GM23338 (cell line): ENCODE data around the gene FLOT1. TPM values are rescaled to one million over a fixed set of nuclear protein-coding genes. Genes with fewer than 3 reads are reported as not detected.

Experiments used
- ATAC-seq: fragments of 200-7000 bp; cut with Tn5 transposase; 3 replicates; pipeline ENCODE4 v1.9.1; 2020
- DNase-seq: peaks from one replicate; pipeline ENCODE4 v3.0.0-alpha.2; 2015; ENCODE audit warnings: low spot score
- H2AFZ ChIP-seq: fragments of 200-600 bp; sonication (generic); 2 replicates; pipeline ENCODE4 v1.8.0; 2016; ENCODE audit warnings: antibody characterized with exemption, mild to moderate bottlenecking, moderate library complexity
- H3F3A ChIP-seq: fragments of 200-600 bp; sonication (generic); replicated peaks from 2 replicates; pipeline ENCODE4 v1.8.0; 2017; ENCODE audit warnings: antibody characterized with exemption, mixed run types, low read depth
- H3K27ac ChIP-seq: fragments of 200-600 bp; sonication (generic); 2 replicates; pipeline ENCODE4 v1.6.1; 2016; ENCODE audit warnings: low read depth
- H3K27me3 ChIP-seq: fragments of 200-600 bp; sonication (generic); 2 replicates; pipeline ENCODE4 v1.8.0; 2016; ENCODE audit warnings: mild to moderate bottlenecking, mixed run types, moderate library complexity; ENCODE audit not compliant: insufficient read depth
- H3K36me3 ChIP-seq: fragments of 200-600 bp; sonication (generic); 2 replicates; pipeline ENCODE4 v1.8.0; 2016; ENCODE audit warnings: mild to moderate bottlenecking; ENCODE audit not compliant: insufficient read depth
- H3K4me1 ChIP-seq: fragments of 200-600 bp; sonication (generic); 2 replicates; pipeline ENCODE4 v1.8.0; 2016; ENCODE audit warnings: mild to moderate bottlenecking, moderate library complexity; ENCODE audit not compliant: insufficient read depth
- H3K4me2 ChIP-seq: fragments of 200-600 bp; sonication (generic); 2 replicates; pipeline ENCODE4 v1.7.1; 2017; ENCODE audit warnings: mixed run types
- H3K4me3 ChIP-seq: fragments of 200-600 bp; sonication (generic); 2 replicates; pipeline ENCODE4 v1.6.1; 2016; ENCODE audit warnings: mixed run types
- H3K79me2 ChIP-seq: fragments of 200-600 bp; sonication (generic); replicated peaks from 2 replicates; pipeline ENCODE4 v1.8.0; 2017; ENCODE audit warnings: mild to moderate bottlenecking; ENCODE audit not compliant: insufficient read depth
- H3K9me2 ChIP-seq: fragments of 200-600 bp; sonication (generic); 2 replicates; pipeline ENCODE4 v1.8.0; 2017; ENCODE audit not compliant: insufficient read depth
- H4K20me1 ChIP-seq: fragments of 200-600 bp; sonication (generic); replicated peaks from 2 replicates; pipeline ENCODE4 v1.8.0; 2017; ENCODE audit warnings: mild to moderate bottlenecking; ENCODE audit not compliant: insufficient read depth
- H3K27ac Mint-ChIP-seq: 2 replicates; pipeline ENCODE4 v1.8.0; 2020; ENCODE audit warnings: inconsistent platforms, mild to moderate bottlenecking, moderate library complexity, mixed read lengths
- H3K27me3 Mint-ChIP-seq: 3 replicates; pipeline ENCODE4 v1.8.0; 2022; ENCODE audit warnings: low read depth, mild to moderate bottlenecking, moderate library complexity, mixed read lengths, inconsistent platforms; ENCODE audit not compliant: insufficient read depth, poor library complexity
- H3K36me3 Mint-ChIP-seq: 3 replicates; pipeline ENCODE4 v1.8.0; 2021; ENCODE audit warnings: low read depth, mild to moderate bottlenecking, inconsistent platforms, moderate library complexity, mixed read lengths
- H3K4me1 Mint-ChIP-seq: 3 replicates; pipeline ENCODE4 v1.8.0; 2020; ENCODE audit warnings: mild to moderate bottlenecking, inconsistent platforms, mixed read lengths
- H3K4me3 Mint-ChIP-seq: 3 replicates; pipeline ENCODE4 v1.8.0; 2021; ENCODE audit warnings: moderate library complexity, mild to moderate bottlenecking, inconsistent platforms, mixed read lengths
- H3K9me3 Mint-ChIP-seq: 3 replicates; pipeline ENCODE4 v1.8.0; 2020; ENCODE audit warnings: moderate library complexity, mild to moderate bottlenecking, inconsistent platforms, mixed read lengths
- CREB1 ChIP-seq: fragments of 250-450 bp; sonication (Bioruptor Pico); IDR thresholded peaks from 2 replicates; pipeline ENCODE4 v1.5.0; 2020; ENCODE audit warnings: low read depth, mild to moderate bottlenecking, moderate library complexity
- CTCF ChIP-seq, 2 experiments: fragments of 200-600 bp in 1 of 2; sonication (generic) in 1 of 2; conservative IDR thresholded peaks; 2 replicates each; pipeline versions ENCODE4 v1.5.1 to v1.6.1; 2016 to 2017; ENCODE audit warnings: antibody characterized with exemption in 2 of 2, low read depth in 2 of 2, mild to moderate bottlenecking in 2 of 2, moderate library complexity in 1 of 2
- EZH2 ChIP-seq: fragments of 200-600 bp; sonication (generic); IDR thresholded peaks from one replicate; pipeline ENCODE4 v1.8.0; 2017; ENCODE audit warnings: antibody characterized with exemption, mild to moderate bottlenecking, low read depth; ENCODE audit not compliant: unreplicated experiment
- EZH2phosphoT487 ChIP-seq: fragments of 200-600 bp; sonication (generic); IDR thresholded peaks from one replicate; pipeline ENCODE4 v1.8.1; 2018; ENCODE audit warnings: antibody characterized with exemption; ENCODE audit not compliant: unreplicated experiment
- JUNB ChIP-seq: IDR thresholded peaks from one replicate; pipeline ENCODE4 v1.6.1; 2016; ENCODE audit warnings: antibody characterized with exemption; ENCODE audit not compliant: unreplicated experiment
- NANOG ChIP-seq: IDR thresholded peaks from 2 replicates; pipeline ENCODE4 v1.6.1; 2016; ENCODE audit warnings: antibody characterized with exemption, borderline replicate concordance
- POLR2AphosphoS5 ChIP-seq: IDR thresholded peaks from 2 replicates; pipeline ENCODE4 v1.6.1; 2016; ENCODE audit warnings: antibody characterized with exemption, low read depth
- STAT1 ChIP-seq: IDR thresholded peaks from one replicate; pipeline ENCODE4 v1.6.1; 2016; ENCODE audit warnings: antibody characterized with exemption; ENCODE audit not compliant: unreplicated experiment
- ZNF114 ChIP-seq: fragments of 250-450 bp; sonication (Bioruptor Pico); IDR thresholded peaks from 2 replicates; pipeline ENCODE4 v1.5.0; 2020; ENCODE audit warnings: mild to moderate bottlenecking, moderate library complexity
- ZNF331 ChIP-seq: fragments of 250-450 bp; sonication (Bioruptor Pico); IDR thresholded peaks from 2 replicates; pipeline ENCODE4 v1.5.0; 2020; ENCODE audit warnings: low read depth, mild to moderate bottlenecking, moderate library complexity
- polyA plus RNA-seq: library from polyadenylated mRNA; unstranded; fragments of >200 nt; fragmentation: Nextera tagmentation; extraction: Ambion mirVana; gene quantifications from 2 replicates; pipeline ENCODE4 v1.2.1, GENCODE V29; 2016
- total RNA-seq: library from RNA; depleted of rRNA; stranded (reverse); fragments of >200 nt; shearing (Covaris generic); gene quantifications from 2 replicates; pipeline ENCODE4 v1.2.3, GENCODE V29; 2014
- TF ChIP-seq, protein P1 (sequence below): fragments of 250-450 bp; sonication (Bioruptor Pico); IDR thresholded peaks from 2 replicates; pipeline ENCODE4 v1.5.0; 2020; ENCODE audit warnings: mild to moderate bottlenecking, moderate library complexity
- TF ChIP-seq, protein P2 (sequence below): IDR thresholded peaks from 2 replicates; pipeline ENCODE4 v1.6.1; 2016; ENCODE audit warnings: antibody characterized with exemption
- TF ChIP-seq, protein P3 (sequence below): IDR thresholded peaks from one replicate; pipeline ENCODE4 v1.6.1; 2018; ENCODE audit warnings: antibody characterized with exemption; ENCODE audit not compliant: unreplicated experiment

The FLOT1 gene
- total and polyA plus RNA-seq, 2 experiments from 2014 or later = 72.2 to 94.5 TPM

DNA sequence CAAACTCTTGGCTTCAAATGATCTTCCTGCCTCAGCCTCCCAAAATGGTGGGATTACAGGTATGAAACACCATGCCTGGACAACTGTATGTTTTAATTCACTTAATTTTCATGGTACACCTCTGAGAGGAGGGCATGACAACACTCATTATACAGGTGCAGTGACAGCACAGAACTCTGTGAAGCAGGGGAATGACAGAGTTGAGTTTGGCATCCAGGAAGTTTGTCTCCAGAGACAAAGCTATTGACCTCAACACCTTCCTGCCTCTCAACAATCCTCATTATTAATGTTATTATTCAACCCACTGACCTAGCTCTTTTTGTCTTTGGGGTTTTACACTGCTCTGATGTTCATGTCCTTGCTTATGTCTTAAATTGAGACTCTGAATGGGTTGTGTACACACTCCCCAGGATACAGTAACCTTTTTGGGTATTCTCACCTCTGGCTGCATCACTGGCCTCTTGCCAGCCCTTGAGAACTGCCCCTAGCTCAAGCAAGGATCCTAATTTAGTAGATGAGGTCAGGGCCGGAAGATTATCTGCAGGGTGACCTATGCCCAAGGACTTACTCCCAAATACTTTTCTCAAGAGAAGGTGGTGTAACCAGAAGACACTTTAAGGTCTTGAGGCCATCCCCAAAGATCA, 14.9 kb upstream of the FLOT1 start:
- H4K20me1 ChIP-seq = no peaks in the 10 kb centered on the region; the same call in 1 of the 2 replicates
- no peak overlapping the region for H3K27ac ChIP-seq
- H3K4me1 ChIP-seq = no peaks in the 10 kb centered on the region
- peaks cover 8% of the 10 kb centered on the region; the same call in 2 of the 3 replicates for H3K4me1 Mint-ChIP-seq
- no peak for TF ChIP-seq CTCF (conservative IDR thresholded peaks at IDR 0.05; ENCODE audit: low read depth in 2 of 2)
- no peak for TF ChIP-seq EZH2phosphoT487
- no peak for TF ChIP-seq STAT1
- TF ChIP-seq, protein P1, sequence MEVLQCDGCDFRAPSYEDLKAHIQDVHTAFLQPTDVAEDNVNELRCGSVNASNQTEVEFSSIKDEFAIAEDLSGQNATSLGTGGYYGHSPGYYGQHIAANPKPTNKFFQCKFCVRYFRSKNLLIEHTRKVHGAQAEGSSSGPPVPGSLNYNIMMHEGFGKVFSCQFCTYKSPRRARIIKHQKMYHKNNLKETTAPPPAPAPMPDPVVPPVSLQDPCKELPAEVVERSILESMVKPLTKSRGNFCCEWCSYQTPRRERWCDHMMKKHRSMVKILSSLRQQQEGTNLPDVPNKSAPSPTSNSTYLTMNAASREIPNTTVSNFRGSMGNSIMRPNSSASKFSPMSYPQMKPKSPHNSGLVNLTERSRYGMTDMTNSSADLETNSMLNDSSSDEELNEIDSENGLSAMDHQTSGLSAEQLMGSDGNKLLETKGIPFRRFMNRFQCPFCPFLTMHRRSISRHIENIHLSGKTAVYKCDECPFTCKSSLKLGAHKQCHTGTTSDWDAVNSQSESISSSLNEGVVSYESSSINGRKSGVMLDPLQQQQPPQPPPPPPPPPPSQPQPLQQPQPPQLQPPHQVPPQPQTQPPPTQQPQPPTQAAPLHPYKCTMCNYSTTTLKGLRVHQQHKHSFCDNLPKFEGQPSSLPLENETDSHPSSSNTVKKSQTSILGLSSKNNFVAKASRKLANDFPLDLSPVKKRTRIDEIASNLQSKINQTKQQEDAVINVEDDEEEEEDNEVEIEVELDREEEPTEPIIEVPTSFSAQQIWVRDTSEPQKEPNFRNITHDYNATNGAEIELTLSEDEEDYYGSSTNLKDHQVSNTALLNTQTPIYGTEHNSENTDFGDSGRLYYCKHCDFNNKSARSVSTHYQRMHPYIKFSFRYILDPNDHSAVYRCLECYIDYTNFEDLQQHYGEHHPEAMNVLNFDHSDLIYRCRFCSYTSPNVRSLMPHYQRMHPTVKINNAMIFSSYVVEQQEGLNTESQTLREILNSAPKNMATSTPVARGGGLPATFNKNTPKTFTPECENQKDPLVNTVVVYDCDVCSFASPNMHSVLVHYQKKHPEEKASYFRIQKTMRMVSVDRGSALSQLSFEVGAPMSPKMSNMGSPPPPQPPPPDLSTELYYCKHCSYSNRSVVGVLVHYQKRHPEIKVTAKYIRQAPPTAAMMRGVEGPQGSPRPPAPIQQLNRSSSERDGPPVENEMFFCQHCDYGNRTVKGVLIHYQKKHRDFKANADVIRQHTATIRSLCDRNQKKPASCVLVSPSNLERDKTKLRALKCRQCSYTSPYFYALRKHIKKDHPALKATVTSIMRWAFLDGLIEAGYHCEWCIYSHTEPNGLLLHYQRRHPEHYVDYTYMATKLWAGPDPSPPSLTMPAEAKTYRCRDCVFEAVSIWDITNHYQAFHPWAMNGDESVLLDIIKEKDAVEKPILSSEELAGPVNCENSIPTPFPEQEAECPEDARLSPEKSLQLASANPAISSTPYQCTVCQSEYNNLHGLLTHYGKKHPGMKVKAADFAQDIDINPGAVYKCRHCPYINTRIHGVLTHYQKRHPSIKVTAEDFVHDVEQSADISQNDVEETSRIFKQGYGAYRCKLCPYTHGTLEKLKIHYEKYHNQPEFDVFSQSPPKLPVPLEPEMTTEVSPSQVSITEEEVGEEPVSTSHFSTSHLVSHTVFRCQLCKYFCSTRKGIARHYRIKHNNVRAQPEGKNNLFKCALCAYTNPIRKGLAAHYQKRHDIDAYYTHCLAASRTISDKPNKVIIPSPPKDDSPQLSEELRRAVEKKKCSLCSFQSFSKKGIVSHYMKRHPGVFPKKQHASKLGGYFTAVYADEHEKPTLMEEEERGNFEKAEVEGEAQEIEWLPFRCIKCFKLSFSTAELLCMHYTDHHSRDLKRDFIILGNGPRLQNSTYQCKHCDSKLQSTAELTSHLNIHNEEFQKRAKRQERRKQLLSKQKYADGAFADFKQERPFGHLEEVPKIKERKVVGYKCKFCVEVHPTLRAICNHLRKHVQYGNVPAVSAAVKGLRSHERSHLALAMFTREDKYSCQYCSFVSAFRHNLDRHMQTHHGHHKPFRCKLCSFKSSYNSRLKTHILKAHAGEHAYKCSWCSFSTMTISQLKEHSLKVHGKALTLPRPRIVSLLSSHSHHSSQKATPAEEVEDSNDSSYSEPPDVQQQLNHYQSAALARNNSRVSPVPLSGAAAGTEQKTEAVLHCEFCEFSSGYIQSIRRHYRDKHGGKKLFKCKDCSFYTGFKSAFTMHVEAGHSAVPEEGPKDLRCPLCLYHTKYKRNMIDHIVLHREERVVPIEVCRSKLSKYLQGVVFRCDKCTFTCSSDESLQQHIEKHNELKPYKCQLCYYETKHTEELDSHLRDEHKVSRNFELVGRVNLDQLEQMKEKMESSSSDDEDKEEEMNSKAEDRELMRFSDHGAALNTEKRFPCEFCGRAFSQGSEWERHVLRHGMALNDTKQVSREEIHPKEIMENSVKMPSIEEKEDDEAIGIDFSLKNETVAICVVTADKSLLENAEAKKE = no peak
- TF ChIP-seq, protein P2, sequence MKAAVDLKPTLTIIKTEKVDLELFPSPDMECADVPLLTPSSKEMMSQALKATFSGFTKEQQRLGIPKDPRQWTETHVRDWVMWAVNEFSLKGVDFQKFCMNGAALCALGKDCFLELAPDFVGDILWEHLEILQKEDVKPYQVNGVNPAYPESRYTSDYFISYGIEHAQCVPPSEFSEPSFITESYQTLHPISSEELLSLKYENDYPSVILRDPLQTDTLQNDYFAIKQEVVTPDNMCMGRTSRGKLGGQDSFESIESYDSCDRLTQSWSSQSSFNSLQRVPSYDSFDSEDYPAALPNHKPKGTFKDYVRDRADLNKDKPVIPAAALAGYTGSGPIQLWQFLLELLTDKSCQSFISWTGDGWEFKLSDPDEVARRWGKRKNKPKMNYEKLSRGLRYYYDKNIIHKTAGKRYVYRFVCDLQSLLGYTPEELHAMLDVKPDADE = no peak
- no peak for TF ChIP-seq EZH2
- TF ChIP-seq CREB1 (CRISPR knock-in tag) = no peak
- TF ChIP-seq NANOG = no peak
- no peak for TF ChIP-seq POLR2AphosphoS5
- no peak for TF ChIP-seq JUNB
- TF ChIP-seq ZNF114 (CRISPR knock-in tag) = no peak
- no peak for TF ChIP-seq ZNF331
- TF ChIP-seq, protein P3, sequence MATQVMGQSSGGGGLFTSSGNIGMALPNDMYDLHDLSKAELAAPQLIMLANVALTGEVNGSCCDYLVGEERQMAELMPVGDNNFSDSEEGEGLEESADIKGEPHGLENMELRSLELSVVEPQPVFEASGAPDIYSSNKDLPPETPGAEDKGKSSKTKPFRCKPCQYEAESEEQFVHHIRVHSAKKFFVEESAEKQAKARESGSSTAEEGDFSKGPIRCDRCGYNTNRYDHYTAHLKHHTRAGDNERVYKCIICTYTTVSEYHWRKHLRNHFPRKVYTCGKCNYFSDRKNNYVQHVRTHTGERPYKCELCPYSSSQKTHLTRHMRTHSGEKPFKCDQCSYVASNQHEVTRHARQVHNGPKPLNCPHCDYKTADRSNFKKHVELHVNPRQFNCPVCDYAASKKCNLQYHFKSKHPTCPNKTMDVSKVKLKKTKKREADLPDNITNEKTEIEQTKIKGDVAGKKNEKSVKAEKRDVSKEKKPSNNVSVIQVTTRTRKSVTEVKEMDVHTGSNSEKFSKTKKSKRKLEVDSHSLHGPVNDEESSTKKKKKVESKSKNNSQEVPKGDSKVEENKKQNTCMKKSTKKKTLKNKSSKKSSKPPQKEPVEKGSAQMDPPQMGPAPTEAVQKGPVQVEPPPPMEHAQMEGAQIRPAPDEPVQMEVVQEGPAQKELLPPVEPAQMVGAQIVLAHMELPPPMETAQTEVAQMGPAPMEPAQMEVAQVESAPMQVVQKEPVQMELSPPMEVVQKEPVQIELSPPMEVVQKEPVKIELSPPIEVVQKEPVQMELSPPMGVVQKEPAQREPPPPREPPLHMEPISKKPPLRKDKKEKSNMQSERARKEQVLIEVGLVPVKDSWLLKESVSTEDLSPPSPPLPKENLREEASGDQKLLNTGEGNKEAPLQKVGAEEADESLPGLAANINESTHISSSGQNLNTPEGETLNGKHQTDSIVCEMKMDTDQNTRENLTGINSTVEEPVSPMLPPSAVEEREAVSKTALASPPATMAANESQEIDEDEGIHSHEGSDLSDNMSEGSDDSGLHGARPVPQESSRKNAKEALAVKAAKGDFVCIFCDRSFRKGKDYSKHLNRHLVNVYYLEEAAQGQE = no peak
- no peaks in the 10 kb centered on the region for H3K36me3 Mint-ChIP-seq
- H3K36me3 ChIP-seq = no peaks in the 10 kb centered on the region
- H3K27me3 ChIP-seq = no peaks in the 10 kb centered on the region
- H3K4me2 ChIP-seq = no peak overlapping the region
- DNase-seq = no peak
- no peak for ATAC-seq
- H3K4me3 ChIP-seq = no peak overlapping the region
- no peak overlapping the region for H3K27ac Mint-ChIP-seq
- H3K4me3 Mint-ChIP-seq = no peak overlapping the region
- no peaks in the 10 kb centered on the region for H3K9me3 Mint-ChIP-seq
- no peaks in the 10 kb centered on the region for H3F3A ChIP-seq
- no peaks in the 10 kb centered on the region for H3K79me2 ChIP-seq
- no peak overlapping the region for H2AFZ ChIP-seq
- no peaks in the 10 kb centered on the region for H3K9me2 ChIP-seq
- peaks cover 4% of the 10 kb centered on the region for H3K27me3 Mint-ChIP-seq
